Caki2 (cell line): ENCODE measurements around the gene SMARCA4. TPM values are rescaled to one million over a fixed set of nuclear protein-coding genes. Genes with fewer than 3 reads are reported as not detected.
A peak's percentile ranks its signal among the peaks of the same experiment; 100 is the strongest.

ENCODE experiments used
- DNase-seq: peaks from one replicate; pipeline ENCODE4 v3.0.0-alpha.2; 2015; ENCODE audit warnings: low read depth
- in situ Hi-C: cut with HindIII; loops from 2 replicates; pipeline ENCODE4 v1.10.0; 2016; ENCODE audit warnings: low sequenced_read_pairs, low pct_unique_long_range_greater_than_20kb, mixed read lengths
- total RNA-seq: library from RNA; depleted of rRNA; stranded (reverse); fragments of >200 nt; shearing (Covaris generic); gene quantifications from 2 replicates; pipeline ENCODE4 v1.2.3, GENCODE V29; 2014; ENCODE audit warnings: low replicate concordance

Gene SMARCA4
- total RNA-seq, 1 experiment from 2014 or later, result 76.1 TPM

- peak; percentile 56 for DNase-seq
Observed at GRCh38 chr19:10968527-10969135, 7.8 kb downstream of the SMARCA4 start.

DNA sequence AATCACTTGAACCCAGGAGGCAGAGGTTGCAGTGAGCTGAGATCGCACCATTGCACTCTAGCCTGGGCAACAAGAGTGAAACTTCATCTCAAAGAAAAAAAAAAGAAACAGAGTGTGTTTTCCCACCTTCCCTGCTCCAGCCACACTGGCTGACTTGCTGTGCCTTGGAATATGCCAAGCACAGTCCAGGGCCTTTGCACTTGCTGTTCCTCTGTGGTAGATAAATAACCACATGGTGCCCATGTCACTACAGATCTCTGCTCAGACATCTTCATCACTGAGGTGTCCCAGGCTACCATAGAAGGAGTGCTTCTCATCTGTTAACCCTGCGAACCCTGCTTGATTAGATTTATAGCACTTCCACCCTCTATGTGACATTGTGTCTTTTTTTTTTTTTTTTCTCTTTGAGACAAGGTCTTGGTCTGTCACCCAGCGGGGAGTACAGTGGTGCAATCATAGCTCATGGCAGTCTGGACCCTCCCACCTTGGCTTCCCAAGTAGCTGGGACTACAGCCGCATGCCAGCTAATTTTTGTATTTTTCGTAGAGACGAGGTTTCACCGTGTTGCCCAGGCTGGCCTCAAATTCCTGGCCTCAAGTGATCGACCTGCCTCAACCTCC, 10.4 kb downstream of the SMARCA4 start:
- DNase-seq, result no peak
- in situ Hi-C loops, result no loop called here

More at GRCh38 chr19:10968527-10969135, 7.8 kb downstream of the SMARCA4 start:
- in situ Hi-C loops, result no loop called here

GRCh38 chr19:10975374-10976130, 14.7 kb downstream of the SMARCA4 start:
- in situ Hi-C loops, result no loop called here
- no peak for DNase-seq

DNA sequence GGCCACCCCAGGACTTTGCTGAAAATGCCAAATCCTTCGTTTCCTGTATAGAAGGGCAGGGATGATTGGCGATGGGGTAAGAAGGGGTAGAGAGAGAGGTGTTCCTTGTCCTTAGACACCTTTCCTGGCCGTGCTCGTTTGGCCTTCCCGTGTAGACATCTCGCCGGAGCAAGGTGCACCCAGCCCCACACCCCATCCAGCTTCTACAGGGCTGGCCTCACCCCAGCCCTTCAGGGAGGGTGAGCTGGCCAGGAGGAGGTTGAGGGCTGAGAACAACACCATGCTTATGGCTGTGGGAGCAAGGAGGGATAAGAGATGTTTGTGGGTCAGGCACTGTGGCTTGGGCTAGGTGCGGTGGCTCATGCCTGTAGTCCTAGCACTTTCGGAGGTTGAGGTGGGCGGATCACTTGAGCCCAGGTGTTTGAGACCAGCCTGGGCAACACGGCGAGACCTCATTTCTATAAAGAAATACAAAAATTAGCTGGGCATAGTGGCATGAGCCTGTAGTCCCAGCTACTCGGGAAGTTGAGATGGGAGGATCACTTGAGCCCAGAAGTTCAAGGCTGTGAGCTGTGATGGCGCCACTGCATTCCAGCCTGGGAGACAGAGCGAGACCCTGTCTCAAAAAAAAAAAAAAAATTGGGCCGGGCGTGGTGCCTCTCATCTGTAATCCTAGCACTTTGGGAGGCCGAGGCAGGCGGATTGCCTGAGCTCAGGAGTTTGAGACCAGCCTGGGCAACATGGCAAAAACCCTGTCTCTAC, 15.5 kb downstream of the SMARCA4 start:
- DNase-seq, result no peak
- in situ Hi-C loops, result no loop called here

GRCh38 chr19:10977742-10978092, 16.9 kb downstream of the SMARCA4 start:
- in situ Hi-C loops, result no loop called here
- DNase-seq, result no peak

DNA sequence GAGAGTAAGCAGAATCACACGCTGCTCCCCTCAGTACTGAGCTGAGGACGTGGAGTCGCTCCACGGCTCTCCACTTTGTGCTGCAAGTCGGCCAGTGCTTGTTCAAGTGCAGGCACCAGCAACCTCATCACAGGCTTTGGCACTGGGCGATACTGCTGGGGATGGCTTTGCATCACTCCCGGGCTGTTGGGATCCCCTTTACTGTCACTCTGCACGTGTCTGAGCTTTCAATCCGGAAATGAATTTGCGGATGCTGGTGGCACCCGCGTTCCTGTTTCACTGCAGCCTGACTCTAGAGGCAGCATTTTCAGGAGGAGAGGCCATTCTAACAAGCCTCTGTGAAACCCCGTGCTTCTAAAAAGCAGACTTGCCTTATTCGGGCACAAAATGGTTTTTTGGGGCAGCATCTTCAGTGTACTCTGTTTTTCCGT, 19.1 kb downstream of the SMARCA4 start:
- DNase-seq, result no peak
- in situ Hi-C loops, result no loop called here

DNA sequence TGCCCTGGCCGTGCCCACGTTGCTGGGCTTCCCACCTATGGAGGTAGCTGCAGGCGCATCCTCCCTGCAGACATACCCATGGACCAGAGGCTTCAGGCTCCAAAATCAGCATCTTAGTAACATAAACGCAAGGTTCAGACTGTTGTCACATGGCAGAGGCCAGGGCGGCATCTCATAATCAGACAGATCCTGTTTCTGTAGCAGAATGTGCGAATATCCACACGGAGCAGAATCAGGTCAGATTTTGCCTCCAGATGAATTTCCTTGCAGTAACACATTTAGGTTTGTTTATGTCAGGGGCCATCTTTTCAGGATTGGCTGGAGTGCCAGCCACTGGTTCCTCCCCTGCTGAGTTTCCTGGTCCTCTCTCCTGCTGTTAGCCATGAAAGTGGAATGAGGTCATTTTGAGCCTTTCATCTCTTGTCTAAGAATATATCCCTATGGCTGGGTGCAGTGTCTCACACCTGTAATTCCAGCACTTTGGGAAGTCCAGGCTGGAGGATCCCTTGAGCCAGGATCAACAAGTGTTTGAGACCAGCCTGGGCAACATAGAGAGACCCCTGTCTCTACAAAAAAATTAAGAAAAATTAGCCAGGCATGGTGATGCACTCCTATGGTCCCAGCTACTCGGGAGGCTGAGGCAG, 20.5 kb downstream of the SMARCA4 start:
- DNase-seq, result no peak

GRCh38 chr19:10983026-10983425, 22.2 kb downstream of the SMARCA4 start:
- no peak for DNase-seq
- in situ Hi-C loops, result no loop called here

More for the DNA sequence above, 20.5 kb downstream of the SMARCA4 start:
- in situ Hi-C loops, result no loop called here

DNA sequence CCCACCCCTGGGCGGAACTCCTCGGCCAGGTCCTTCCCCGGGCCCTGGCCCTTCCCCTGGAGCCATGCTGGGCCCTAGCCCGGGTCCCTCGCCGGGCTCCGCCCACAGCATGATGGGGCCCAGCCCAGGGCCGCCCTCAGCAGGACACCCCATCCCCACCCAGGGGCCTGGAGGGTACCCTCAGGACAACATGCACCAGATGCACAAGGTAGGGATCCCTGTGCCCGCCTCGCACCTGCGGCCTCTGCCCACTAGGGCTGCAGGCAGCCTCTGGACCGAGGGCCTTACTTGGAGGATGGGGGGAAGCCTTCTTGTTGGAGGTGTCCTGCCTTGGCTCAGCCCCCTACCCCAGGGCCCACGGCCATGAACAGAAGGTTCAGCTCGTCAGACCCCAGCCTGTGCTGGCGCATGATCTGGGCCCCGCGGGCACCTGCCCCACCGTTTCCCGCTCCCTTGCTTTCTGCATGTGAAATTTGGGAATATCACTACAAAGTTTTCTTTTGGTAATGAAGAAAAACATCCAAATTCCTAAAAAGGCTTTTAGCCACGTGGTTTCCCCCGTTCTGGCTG, 23.4 kb downstream of the SMARCA4 start:
- in situ Hi-C loops, result no loop called here
- no peak for DNase-seq

- no peak for DNase-seq
- in situ Hi-C loops, result no loop called here
Observed at GRCh38 chr19:10985502-10985901, 24.7 kb downstream of the SMARCA4 start.

DNA sequence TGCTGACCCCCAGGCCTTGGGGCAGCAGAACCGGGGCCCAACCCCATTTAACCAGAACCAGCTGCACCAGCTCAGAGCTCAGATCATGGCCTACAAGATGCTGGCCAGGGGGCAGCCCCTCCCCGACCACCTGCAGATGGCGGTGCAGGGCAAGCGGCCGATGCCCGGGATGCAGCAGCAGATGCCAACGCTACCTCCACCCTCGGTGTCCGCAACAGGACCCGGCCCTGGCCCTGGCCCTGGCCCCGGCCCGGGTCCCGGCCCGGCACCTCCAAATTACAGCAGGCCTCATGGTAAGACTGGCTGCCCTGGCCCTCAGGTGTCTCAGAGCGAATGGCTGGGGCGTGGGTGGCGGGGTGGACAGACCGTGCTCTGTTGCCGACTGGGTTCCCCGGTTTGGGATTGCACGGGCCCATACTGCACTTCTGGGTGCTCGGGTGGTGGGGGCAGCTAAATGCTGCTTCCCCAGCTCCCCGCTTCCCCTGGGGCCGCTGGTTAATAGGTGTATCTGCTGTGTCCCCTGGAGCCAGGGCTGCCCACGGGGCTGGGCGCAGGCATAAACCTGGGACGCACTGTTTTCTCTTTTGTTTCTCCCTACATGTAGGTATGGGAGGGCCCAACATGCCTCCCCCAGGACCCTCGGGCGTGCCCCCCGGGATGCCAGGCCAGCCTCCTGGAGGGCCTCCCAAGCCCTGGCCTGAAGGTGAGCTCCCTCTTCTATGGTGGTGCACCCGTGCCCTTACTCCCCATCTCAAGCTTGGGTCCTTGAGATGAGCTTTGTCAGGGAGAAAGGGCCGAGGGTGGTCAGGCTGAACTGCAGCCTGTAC, 25.7 kb downstream of the SMARCA4 start:
- in situ Hi-C loops, result no loop called here

GRCh38 chr19:10987571-10988297, 26.9 kb downstream of the SMARCA4 start:
- DNase-seq, result no peak
- in situ Hi-C loops, result no loop called here

More for the DNA sequence above, 25.7 kb downstream of the SMARCA4 start:
- no peak for DNase-seq

DNA sequence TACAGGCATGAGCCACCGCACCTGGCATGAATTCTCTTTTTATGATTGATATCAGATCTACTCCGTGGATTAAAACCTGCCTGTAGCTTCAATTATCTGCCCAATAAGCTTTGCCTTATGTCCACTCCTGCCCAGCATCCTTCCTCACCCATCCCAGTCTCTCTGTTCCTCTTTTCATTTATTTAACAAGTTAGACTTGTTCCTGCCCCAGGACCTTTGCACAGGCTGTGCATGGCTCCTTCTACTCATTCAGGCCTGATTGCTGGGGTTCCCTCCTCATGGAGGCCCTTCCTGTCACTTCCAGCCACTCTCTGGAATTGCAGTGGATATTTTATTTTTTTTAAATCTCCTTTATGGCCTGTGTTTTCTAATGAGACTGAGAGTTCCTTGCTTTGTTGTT, 27.6 kb downstream of the SMARCA4 start:
- in situ Hi-C loops, result no loop called here
- DNase-seq, result no peak

DNA sequence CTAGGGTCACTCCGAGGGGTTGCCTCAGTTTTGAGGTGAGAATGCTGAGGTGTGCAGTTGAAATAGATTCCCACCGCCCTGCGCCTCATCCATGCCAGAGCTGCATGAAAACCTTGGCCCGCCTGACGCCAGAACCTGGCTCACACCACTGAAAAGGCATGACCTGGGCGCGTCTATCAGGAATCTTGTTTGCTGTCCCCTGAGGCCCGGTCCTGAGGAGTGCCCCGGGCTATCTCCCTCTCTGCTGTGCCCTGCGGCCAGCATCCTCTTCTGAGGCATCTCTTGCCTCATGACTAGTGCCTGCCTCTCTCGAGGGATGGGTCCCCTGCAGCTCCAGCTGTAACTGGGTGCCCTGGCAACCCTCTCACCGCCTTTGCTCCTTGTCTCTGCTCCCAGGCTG, 28.1 kb downstream of the SMARCA4 start:
- in situ Hi-C loops, result no loop called here
- no peak for DNase-seq

DNA sequence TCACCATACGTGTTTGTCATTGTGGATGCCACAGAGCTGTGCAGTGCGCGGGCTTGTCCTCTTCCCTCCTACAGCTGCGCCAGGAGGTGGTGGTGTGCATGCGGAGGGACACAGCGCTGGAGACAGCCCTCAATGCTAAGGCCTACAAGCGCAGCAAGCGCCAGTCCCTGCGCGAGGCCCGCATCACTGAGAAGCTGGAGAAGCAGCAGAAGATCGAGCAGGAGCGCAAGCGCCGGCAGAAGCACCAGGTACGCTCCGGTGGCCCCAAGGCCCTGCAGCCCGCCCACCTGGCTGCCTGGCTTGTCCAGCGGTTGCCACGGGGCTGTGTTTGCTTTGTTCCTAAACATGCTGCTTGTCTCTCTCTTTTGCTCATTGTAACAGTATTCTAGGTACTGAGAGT, 30.2 kb downstream of the SMARCA4 start:
- in situ Hi-C loops, result no loop called here
- no peak for DNase-seq

DNA sequence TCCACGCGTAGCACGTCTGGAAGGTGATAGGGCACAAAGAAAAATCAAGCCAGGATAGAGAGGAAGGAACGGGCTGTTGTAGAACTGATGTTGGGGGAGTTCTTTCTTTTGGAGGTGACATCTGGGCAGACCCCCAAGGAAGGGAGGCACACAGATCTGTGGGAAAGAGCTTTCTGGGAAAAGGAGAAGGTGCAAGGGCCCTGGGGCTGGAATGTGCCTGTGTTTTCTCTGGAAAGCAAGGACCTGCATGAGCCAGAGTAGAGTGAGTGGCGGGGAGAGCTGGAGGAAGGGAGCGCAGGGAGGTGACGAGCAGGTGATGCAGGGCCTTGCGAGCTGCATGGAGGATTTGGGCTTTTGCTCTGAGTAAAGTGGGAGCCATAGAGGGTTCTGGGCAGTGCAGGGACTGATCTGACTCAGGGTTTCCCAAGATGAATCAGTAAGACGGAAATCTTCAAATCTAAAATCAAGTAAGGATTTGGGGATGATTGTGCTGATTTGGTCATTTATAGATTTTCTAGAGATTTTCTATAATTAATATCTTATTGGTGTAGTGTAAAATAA, 30.8 kb downstream of the SMARCA4 start:
- in situ Hi-C loops, result no loop called here
- no peak for DNase-seq
